HG02678 (cell line): ENCODE results near the gene LMO2.
"Not testable (repeated sequence)": the region's sequence is repeated elsewhere in the genome, so short reads cannot be mapped to it uniquely, and the experiment has no call there.

Source experiments
- ATAC-seq: cut with Tn5 transposase; IDR thresholded peaks from one replicate; pipeline ENCODE4 v1.9.1; 2021; ENCODE audit warnings: mild to moderate bottlenecking, moderate library complexity; ENCODE audit not compliant: unreplicated experiment

LMO2 gene

DNA sequence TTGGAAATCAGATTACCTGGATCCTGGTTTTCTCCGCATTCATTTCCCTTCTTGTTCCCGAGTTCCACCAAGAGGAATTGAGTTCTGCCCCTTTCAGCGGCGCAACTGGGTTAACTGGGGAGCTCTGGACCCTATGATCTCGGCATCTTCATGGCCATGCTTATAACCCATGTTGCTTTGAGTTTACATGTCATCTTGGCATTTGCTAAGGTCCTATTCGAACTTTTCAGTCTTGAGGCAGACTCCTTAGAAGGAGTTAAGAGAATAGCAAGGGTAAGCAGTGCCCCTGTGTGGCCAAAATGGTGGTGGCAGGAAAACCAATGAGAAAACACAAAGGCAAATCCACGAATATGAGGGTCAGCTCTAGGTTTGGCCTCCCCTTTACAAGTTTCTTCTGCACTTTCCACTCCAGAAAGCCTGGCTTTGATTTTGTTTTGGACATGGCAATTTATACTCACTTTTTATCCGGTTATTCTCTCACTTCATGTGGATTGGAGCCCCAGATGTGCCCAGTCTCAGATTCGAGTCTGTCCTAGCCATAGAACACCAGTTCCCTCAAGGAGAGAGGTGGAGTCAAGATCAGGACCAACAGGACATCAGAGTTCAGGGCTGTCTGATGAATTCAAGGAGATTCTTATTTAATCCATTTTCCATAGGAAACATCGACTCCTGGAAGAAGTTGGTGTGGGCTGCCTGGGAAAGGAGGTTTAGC lies 62.3 kb downstream of the LMO2 start:
- ATAC-seq: peak; percentile 76

DNA sequence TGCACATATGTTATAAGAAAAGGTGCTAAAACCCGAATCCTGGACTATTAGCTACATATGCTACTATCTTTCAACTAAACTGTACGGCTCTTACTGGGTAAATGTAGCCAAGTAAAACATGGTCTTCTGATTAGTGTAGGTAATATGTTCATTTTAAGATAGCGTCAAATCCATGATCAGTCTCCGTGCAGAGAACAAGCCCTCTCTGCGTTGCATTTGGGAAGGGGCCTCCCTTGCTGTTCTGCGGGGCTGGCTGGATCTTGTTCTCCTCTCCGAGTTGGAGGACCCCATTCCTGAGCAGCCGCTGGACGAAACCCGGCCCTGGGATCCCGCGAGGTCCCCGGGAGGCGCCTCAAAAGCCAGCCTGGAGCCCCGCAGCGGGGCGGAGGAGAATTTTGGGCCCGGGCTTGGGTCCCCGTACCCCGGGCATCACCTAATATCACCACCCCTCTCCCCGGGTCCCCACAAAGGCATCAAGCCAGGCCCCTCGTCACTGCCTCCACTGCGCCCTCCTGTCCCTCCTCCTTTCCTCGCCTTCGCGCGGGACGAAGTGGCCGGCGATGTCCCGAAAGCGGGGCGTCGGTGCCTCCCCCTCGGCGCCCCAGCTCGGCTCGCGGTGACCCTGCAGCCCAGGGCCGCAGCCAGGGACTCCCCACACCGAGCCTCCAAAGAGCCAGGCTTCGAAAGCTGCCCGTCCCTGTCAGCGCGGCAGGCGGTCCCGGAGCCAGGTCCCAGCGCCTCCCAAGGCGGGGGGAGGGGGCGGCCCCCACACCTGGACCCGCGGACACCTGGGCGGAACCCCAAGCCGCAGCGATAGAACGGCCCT lies 63.1 kb downstream of the LMO2 start:
- no peak for ATAC-seq

DNA sequence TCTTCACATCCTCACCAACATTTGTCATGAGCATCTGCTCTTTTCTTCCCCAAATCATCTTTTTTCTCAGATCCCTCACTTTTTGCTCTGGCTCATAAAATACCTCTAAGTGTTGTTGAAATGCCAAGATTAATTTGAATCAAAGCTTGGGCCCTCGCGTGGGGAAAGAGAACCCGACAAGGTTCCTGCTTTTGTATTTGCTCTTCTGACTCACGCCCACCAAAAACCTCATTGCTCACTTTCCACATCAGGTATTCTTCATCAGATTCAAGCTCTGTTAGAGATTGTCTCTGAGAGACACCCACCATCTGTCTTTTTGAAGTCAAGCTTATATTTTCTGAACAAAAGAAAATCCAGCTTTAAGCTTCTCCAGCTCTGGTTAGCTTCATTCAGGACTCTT lies 64.7 kb downstream of the LMO2 start:
- ATAC-seq: no peak

DNA sequence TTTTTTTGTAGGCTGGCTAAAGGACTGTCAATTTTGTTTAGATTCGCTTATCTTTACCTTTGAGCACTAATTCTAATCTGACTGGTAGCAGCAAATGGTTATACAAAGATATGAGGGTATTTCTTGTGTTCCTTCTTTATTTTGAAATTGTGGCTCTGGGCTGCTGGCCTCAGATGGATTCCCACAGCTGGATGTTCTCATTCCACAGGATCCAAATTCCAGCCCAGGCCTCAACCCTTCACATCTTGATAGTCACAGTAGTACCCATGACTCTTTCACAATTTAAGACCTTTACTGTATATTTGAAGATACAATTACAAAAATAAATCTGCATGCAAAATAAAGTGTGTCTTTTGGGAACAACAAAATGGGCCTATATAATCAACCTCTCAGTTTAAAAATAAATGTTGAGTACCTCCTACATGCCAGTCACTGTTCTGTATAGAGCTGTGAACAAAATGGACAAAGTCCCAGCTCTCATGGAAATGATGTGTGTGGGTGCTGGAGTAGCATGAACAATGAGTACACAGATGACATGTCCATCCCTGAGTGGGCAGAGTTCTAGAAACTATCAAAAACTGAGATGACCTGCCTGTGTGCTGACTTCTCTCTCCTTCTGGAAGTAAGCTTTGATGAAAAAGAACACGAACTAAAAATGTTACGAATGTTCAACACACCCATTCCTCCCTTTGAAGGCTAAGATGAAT lies 65.9 kb downstream of the LMO2 start:
- no peak for ATAC-seq

DNA sequence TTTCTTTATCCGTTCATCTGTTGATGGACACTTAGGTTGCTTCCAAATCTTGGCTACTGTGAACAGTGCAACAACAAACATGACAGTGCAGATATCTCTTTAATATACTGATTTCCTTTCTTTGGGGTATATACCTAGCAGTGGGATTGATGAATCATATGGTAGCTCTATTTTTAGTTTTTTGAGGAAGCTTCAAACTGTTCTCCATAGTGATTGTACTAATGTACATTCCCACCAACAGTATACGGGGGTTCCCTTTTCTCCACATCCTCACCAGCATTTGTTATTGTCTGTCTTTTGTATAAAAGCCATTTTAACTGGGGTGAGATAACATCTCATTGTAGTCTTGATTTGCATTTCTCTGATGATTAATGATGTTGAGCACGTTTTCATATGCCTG lies 68.9 kb downstream of the LMO2 start:
- not testable (repeated sequence) for ATAC-seq

DNA sequence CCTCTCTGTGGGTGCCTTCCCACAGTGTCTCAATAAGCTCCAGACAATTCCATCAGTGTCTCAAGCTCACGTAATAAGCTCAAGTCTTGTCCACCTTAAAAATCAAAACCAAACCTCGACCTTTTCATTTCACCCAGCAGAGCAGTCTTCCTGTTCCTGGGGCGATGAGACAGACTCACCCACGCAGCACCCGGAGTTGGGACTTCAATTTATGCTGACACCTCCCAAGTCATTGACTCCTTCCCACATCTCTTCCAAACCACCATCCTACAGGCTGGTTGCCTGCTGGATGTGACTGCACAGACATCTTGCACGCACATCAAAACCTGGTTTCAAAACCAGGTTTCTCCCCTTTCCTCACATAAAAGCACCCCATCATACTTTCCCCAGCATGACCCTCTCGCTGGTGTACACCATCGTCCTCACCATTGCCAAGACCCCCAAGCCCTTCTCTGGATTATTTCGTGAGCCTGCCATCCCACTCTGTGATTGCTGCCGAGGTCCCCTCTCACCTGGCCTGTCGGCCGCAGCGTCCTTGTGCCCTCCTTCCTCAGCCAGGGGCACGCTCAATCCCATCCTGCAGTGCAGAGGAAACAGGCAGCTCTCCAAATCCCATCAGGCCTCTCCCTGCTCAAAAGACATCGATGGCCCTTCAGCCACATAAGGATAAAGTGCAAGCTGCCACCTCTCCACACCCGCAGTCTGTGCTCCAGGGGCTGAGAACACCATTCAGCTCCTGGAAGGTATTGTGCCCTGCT lies 72.4 kb downstream of the LMO2 start:
- ATAC-seq: no peak
